Measurements from ENCODE around the gene ZFAND6. TPM values are rescaled to one million over a fixed set of nuclear protein-coding genes. Genes with fewer than 3 reads are reported as not detected.

ZFAND6 gene
- total RNA-seq, 1 donor from 2014 or later = 73.1 TPM

DNA sequence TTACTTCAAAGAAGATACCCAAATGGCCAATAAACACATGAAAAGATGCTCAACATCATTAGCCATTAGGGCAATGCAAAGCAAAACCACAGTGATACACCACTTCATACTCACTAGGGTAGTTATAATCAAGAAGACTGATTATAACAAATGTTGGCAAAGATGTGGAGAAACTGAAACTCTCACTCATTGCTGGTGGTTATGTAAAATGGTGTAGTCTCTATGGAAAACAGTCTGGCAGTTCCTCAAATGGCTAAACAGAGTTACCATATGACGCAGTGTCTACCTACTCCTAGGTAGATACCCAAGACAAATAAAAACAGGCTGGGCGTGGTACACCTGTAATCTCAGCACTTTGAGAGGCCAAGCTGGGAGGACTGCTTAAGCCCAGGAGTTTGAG lies 3.5 kb upstream of the ZFAND6 start:
- Mint-ChIP-seq H3K9me3 (ENCODE audit: low read depth) (no peaks in the 10 kb centered on the region), H3K4me3 (ENCODE audit: low read depth) (no peak overlapping the region), H3K27ac (no peak overlapping the region), H3K36me3 (ENCODE audit: insufficient read depth) (no peaks in the 10 kb centered on the region), H3K27me3 (peaks cover 9% of the 10 kb centered on the region), H3K4me1 (ENCODE audit: low read depth) (peaks cover 9% of the 10 kb centered on the region)
- TF ChIP-seq, protein P1, sequence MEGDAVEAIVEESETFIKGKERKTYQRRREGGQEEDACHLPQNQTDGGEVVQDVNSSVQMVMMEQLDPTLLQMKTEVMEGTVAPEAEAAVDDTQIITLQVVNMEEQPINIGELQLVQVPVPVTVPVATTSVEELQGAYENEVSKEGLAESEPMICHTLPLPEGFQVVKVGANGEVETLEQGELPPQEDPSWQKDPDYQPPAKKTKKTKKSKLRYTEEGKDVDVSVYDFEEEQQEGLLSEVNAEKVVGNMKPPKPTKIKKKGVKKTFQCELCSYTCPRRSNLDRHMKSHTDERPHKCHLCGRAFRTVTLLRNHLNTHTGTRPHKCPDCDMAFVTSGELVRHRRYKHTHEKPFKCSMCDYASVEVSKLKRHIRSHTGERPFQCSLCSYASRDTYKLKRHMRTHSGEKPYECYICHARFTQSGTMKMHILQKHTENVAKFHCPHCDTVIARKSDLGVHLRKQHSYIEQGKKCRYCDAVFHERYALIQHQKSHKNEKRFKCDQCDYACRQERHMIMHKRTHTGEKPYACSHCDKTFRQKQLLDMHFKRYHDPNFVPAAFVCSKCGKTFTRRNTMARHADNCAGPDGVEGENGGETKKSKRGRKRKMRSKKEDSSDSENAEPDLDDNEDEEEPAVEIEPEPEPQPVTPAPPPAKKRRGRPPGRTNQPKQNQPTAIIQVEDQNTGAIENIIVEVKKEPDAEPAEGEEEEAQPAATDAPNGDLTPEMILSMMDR (IDR thresholded peaks at IDR 0.05; ENCODE audit: unreplicated experiment) = no peak
- DNase-seq (ENCODE audit: low spot score, unreplicated experiment) = no peak

DNA sequence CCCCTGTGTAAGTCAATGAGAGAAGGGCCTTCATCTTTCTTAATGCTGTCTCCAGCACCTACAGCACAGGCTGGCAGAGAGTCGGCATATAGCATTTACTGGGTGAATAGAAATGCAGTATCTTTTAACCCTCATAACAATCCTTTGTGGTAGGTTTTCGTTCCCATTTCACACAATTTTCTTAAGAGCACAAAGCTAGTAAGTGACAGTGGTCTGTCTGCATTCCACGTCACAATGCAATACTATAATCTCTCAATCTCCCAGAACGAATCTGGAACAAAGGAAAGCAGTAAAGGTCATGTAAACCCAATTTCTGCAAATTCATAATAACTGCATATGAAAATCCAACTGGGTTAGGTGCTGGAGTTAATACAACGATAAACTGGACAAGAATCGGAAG lies 1.4 kb upstream of the ZFAND6 start:
- H3K36me3 Mint-ChIP-seq (ENCODE audit: insufficient read depth) = no peaks in the 10 kb centered on the region
- no peaks in the 10 kb centered on the region for H3K9me3 Mint-ChIP-seq (ENCODE audit: low read depth)
- no peak overlapping the region for H3K4me3 Mint-ChIP-seq (ENCODE audit: low read depth)
- TF ChIP-seq, protein P1 (IDR thresholded peaks at IDR 0.05; ENCODE audit: unreplicated experiment) = no peak
- H3K4me1 Mint-ChIP-seq (ENCODE audit: low read depth) = peaks cover 21% of the 10 kb centered on the region
- no peak overlapping the region for H3K27ac Mint-ChIP-seq
- no peak for DNase-seq (ENCODE audit: low spot score, unreplicated experiment)
- H3K27me3 Mint-ChIP-seq = peaks cover 9% of the 10 kb centered on the region

DNA sequence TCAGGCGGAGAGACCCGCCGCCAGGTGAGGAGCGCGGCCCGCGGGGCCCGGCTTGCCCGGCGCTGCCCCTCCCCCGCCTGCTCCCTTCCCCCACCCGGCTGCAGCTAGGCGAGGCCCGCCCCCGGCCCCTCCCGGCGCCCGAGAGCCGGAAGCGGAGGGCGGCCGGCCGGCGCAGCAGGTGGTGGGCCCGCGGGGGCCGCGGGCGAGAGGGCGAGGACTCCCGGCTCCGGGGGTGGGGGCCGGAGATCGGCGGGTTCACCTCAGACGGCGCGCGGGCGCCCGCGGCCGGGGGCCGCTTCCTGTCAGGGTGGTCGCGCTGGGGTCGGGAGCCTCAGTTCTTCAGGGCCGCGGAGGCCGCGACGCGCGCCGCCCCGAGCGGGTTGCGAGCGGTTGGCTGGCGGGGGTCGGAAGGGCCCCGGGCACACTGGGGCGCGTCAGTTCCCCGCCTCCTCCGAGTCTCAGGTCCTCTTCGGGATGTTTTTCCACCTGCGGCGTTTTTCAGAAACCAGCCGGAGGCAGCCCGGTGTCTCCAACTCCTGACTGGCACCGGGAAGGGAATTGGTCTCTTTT lies 395 bp downstream of the ZFAND6 start:
- TF ChIP-seq, protein P1 (IDR thresholded peaks at IDR 0.05; ENCODE audit: unreplicated experiment) = peak; percentile 7
- Mint-ChIP-seq H3K4me3 (ENCODE audit: low read depth) (peak overlapping the region; percentile 85), H3K36me3 (ENCODE audit: insufficient read depth) (no peaks in the 10 kb centered on the region), H3K27ac (peak overlapping the region; percentile 95), H3K27me3 (peaks cover 9% of the 10 kb centered on the region), H3K4me1 (ENCODE audit: low read depth) (peaks cover 21% of the 10 kb centered on the region), H3K9me3 (ENCODE audit: low read depth) (no peaks in the 10 kb centered on the region)
- peak; percentile 45 for DNase-seq (ENCODE audit: low spot score, unreplicated experiment)

DNA sequence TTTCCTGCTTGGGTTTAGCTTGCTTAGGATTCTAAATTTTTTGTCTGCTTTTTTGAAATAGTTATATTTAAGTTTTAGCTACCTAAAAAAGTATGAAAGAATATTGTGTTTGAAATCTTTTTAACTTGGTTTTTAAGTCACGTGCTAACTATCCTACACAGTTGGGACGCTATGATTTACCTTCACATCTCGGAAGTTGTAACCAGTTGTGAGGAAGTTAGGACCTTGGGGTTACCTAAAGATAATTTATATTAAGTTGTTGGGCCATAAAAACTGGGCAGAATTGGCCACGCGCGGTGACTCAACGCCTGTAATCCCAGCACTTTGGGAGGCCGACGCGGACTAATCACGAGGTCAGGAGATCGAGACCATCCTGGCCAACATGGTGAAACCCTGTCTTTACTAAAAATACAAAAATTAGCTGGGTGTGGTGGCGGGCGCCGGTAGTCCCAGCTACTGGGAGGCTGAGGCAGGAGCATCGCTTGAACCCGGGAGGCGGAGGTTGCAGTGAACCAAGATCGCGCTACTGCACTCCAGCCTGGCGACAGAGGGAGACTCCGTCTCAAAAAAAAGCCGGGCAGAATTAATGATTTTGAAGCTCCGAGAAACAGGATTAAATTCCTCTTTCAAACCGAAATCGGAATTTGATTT lies 1.0 kb downstream of the ZFAND6 start:
- peak overlapping the region; percentile 95 for H3K27ac Mint-ChIP-seq
- H3K36me3 Mint-ChIP-seq (ENCODE audit: insufficient read depth) = no peaks in the 10 kb centered on the region
- H3K9me3 Mint-ChIP-seq (ENCODE audit: low read depth) = no peaks in the 10 kb centered on the region
- DNase-seq (ENCODE audit: low spot score, unreplicated experiment) = no peak
- TF ChIP-seq, protein P1 (IDR thresholded peaks at IDR 0.05; ENCODE audit: unreplicated experiment) = no peak
- H3K4me3 Mint-ChIP-seq (ENCODE audit: low read depth) = peak overlapping the region; percentile 85
- H3K27me3 Mint-ChIP-seq = peaks cover 9% of the 10 kb centered on the region
- H3K4me1 Mint-ChIP-seq (ENCODE audit: low read depth) = peaks cover 21% of the 10 kb centered on the region

DNA sequence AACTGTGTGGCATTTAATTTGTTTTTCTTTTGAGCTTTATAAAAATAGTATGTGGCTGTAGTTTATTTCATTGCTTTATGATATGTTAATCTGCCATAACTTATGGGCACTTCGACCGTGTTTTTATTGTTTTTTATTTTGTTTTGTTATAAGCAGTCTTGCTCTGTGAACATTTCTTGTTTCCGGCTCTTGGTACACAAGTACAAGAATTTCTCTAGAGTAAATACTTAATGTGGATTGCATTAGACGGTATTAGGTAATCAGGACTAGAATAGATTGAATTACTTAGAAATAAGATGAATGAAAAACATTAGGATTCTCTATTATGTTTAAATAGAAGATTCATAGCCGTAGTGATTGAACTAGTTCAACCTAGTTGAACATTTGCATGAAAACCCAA lies 2.1 kb downstream of the ZFAND6 start:
- H3K4me3 Mint-ChIP-seq (ENCODE audit: low read depth) = peak overlapping the region; percentile 85
- H3K27ac Mint-ChIP-seq = no peak overlapping the region
- TF ChIP-seq, protein P1 (IDR thresholded peaks at IDR 0.05; ENCODE audit: unreplicated experiment) = no peak
- H3K27me3 Mint-ChIP-seq = peaks cover 9% of the 10 kb centered on the region
- no peaks in the 10 kb centered on the region for H3K9me3 Mint-ChIP-seq (ENCODE audit: low read depth)
- no peaks in the 10 kb centered on the region for H3K36me3 Mint-ChIP-seq (ENCODE audit: insufficient read depth)
- peaks cover 21% of the 10 kb centered on the region for H3K4me1 Mint-ChIP-seq (ENCODE audit: low read depth)
- DNase-seq (ENCODE audit: low spot score, unreplicated experiment) = no peak
